Stimulated activated CD4-positive, alpha-beta T cell treated with anti-CD3 and anti-CD28 coated beads, Interleukin-4, amount 100 ng/mL, for 24 hours (primary cell): ENCODE results near the gene CLIC6.
"Not testable (repeated sequence)": the region's sequence is repeated elsewhere in the genome, so short reads cannot be mapped to it uniquely, and the experiment has no call there.

Source experiments
- DNase-seq: peaks from one replicate; pipeline ENCODE4 v3.0.0-alpha.2; 2020

The CLIC6 gene

DNA sequence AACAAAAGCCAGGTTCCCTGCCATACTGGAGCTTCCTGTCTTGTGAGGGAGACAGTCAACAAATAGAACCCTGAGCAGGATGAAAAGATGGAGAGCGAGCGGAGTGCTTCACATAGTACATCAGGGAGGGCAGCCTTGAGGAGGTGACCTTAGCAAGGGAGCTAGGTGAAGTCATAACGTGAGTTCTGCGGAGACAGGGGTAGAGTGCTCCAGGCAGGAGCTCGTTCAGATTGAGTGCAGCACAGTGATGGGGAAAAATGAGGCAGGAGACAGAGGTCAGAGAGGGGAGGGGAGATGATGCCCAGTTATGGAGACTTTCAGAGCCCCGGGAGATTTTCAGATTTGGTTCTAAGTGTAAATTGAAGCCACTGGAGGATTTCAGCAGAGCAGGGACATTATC, 15.3 kb upstream of the CLIC6 start:
- no peak for DNase-seq

DNA sequence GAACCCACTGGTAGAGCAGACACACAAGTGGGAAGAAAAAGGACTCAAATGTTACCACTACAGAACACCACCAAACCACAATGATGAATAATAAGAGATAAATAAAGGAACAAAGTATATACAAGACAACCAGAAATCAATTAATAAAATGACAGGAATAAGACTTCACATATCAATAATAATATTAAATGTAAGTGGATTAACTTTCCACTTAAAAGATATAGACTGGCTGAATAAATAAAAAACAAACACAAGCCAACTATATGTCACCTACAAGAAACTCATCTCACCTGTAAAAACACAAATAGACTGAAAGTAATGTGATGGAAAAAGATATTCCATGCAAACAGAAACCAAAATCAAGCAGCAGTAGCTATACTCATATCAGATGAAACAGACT, 6.9 kb upstream of the CLIC6 start:
- DNase-seq: no peak

- DNase-seq: no peak
Observed at GRCh38 chr21:34667761-34668160, 1.0 kb upstream of the CLIC6 start.

DNA sequence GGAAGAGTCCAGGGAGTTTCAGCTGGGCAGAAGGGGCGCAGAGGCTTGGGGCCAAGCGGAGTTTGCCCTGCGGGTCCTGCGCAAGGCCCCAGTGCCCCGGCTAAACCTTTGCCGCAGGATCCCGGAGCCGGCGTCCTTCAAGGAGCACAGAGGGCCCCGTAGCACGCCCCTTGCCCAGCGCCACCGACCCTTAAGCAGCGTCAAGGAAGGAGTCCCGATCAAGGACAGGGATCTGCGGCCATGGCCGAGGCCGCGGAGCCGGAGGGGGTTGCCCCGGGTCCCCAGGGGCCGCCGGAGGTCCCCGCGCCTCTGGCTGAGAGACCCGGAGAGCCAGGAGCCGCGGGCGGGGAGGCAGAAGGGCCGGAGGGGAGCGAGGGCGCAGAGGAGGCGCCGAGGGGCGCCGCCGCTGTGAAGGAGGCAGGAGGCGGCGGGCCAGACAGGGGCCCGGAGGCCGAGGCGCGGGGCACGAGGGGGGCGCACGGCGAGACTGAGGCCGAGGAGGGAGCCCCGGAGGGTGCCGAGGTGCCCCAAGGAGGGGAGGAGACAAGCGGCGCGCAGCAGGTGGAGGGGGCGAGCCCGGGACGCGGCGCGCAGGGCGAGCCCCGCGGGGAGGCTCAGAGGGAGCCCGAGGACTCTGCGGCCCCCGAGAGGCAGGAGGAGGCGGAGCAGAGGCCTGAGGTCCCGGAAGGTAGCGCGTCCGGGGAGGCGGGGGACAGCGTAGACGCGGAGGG, 520 bp downstream of the CLIC6 start:
- no peak for DNase-seq

GRCh38 chr21:34669880-34670219, 1.1 kb downstream of the CLIC6 start:
- not testable (repeated sequence) for DNase-seq

DNA sequence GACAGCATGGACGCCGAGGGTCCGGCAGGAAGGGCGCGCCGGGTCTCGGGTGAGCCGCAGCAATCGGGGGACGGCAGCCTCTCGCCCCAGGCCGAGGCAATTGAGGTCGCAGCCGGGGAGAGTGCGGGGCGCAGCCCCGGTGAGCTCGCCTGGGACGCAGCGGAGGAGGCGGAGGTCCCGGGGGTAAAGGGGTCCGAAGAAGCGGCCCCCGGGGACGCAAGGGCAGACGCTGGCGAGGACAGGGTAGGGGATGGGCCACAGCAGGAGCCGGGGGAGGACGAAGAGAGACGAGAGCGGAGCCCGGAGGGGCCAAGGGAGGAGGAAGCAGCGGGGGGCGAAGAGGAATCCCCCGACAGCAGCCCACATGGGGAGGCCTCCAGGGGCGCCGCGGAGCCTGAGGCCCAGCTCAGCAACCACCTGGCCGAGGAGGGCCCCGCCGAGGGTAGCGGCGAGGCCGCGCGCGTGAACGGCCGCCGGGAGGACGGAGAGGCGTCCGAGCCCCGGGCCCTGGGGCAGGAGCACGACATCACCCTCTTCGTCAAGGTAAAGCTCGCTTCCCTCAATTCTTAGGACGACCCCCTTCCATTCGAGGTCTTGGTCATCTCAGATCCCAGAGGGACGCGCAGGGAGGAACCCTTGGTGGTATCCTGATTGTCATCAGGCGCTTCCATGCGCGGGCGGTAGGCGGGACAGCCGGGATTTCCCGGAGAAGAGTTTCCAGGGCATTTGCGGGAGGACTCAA, 1.6 kb downstream of the CLIC6 start:
- no peak for DNase-seq

DNA sequence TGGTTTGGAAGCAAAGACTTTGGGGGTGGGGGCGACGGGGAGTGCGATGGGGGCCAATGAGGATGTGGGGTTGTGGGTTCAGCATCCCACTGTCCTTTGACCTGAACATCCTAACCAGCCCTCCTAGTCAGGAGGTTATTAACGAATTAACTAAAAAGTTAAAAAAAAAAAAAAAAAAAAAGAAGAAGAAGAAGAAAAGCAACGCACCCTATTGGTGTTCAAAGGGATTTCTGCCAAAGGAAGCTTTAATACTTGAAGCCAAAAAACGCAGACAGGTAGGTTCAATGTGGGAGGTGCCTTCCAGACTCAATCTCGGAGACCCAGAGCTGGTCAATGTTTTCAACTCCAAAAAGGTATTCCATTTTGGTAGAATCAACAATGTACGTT, 2.2 kb downstream of the CLIC6 start:
- DNase-seq: no peak

GRCh38 chr21:34671462-34671861, 2.7 kb downstream of the CLIC6 start:
- DNase-seq: no peak

DNA sequence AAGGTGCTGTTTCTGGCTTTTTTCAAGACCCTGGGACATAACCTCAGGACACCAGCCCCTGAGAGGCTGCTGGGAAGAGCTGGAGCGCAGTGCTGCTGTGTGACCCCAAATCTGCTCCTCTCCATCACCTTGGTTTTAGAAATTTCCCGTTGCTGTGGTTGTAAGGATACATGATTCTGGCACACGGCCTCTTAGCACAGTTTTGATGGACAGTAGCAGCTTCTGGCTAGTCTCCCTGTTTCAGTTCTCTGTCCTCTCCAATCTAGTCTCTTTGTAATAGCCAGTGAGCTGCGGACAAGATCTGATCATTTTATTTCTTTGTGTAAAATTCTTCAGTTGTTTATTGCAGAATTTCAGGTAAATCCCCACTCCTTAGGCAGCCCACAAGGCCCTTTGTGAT, 3.1 kb downstream of the CLIC6 start:
- no peak for DNase-seq

GRCh38 chr21:34673006-34673405, 4.2 kb downstream of the CLIC6 start:
- no peak for DNase-seq

DNA sequence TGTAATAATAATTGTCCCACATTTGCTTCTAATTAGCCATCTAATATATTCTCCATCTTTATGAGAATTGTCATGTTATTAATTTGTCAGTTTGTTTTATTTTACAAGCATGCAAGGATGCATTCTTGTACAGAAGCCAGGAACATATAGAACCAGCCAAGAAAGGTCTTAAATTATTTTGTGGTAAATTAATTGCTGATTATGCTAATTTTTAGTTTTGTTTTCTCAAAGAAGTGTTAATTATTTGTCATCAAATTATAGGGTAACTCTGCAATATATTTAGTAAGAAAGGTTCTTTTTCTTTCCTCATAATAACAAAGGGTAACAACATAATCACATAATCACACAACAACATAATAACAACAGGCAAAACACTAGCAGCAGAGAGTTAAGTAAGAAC, 5.7 kb downstream of the CLIC6 start:
- DNase-seq: no peak

DNA sequence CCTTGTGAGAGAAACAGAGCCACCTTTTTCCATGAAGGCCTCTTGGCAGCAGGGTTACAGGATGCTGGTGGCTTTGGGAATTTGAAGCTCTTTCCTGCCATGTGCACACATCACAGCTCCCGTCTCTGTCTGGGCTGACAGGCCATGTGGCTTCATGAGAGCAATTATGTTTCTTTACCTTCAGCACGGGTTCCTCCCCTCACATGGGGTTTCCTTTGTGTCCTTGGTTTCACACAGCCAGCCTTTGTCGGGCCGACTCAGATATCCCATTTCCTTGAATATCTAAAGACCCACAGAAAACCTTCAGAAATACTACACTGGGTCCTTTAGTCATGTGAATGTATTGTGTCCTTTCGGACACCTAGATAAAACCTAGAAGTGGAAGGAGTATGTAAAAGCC, 7.1 kb downstream of the CLIC6 start:
- DNase-seq: no peak

DNA sequence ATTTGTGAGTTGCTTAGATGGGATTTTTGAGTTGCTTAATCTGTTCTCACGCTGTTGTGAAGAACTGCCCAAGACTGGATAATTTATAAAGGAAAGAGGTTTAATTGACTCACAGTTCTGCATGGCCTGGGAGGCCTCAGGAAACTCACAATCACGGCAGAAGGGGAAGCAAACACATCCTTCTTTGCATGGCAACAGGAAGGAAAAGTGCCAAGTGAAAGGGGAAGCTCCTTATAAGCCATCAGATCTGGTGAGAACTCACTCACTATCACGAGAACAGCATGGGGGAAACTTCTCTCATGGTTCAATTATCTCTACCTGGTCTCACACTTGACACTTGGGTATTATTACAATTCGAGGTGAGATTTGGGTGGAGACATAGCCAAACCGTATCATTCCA, 10.3 kb downstream of the CLIC6 start:
- no peak for DNase-seq

DNA sequence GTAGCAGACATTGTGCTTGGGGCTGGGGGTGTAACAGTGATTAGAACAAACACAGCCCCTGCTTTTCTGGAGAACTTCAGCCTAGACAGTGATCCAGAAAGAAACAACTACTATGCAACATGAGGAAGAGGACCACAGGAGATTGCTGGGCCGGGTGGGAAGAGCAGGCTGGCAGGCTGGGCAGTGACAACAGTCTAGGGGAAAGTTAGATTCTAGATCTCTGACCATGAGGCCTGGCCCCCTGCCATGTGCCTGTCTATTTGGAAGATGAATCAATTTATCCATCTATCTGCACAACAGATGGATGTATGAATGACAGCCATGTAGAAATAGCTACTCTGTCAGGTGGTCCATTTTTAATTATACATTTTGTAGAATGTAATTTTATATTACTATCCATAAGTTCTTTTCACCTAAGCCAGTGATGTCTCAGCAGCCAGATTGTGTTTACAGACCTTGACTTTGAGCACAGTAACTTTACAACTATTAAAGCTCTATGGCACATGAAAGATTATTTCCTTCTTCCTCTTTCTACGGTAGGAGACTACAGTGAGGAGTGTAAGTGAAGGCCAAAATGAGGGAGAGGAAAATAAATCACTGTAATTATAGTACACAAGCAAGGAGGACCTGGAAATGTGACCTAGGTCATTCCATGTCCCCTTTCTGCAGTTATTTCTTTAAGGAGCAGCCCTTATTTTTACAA, 15.5 kb downstream of the CLIC6 start:
- no peak for DNase-seq

DNA sequence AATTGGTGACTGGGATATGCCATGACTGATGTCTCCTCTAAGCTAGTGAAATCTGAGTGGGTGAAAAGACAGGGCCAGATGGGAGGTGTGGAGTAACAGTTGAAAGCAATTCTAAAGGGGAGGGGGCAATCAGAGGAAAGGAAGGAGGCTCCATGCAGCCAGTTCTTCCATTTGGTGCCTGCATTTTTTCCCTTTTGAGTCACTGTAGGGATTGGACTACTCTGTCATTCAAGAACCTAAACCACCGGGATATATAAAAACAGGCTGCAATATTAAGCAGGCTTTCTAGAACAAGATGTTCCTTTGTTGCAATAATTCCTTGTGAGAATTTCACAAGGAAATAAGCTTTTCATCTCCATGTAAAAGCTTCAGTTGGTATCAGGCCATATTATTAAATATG, 18.3 kb downstream of the CLIC6 start:
- DNase-seq: no peak

DNA sequence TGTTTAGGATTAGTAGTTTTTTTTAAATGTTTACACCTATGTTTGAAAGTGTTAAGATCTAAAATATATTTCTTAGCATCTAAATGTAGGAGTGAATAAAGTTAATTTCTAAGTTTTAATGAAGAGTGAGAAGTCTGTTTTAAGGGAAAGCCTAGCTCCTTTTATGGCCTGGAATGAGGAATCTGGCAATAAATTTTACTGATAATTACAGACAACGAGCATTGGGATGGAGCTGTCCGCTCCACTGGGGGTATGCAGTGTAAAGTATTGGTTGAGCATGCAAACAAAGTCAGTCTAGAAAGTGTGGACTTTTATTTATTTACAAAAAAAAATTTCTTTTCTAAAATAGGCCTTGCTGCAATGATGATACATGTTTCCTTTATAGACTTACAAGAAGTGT, 19.0 kb downstream of the CLIC6 start:
- no peak for DNase-seq

DNA sequence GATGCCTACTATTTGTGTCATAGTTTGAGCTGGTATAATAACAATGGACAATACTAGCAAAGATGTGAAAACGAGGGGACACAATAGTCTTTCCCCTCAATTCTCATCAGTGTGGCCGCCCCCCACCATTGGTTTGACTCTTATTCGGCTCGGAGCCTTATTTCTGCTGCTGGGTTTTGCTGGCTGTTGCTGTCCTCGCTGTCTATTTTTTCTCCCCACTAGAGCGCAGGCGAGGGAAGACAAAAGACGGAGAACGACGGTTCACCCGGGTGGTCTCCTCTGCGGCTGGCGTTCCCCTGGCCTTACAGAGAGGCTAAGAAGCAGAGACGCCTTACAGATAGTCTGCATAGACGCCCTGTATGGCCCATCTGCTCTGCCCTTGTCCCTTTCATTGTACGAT, 19.4 kb downstream of the CLIC6 start:
- DNase-seq: no peak

GRCh38 chr21:34688715-34689114, 19.9 kb downstream of the CLIC6 start:
- no peak for DNase-seq

- DNase-seq: no peak
Observed at GRCh38 chr21:34690041-34690792, 21.4 kb downstream of the CLIC6 start.

GRCh38 chr21:34690793-34691175, 22.0 kb downstream of the CLIC6 start:
- DNase-seq: no peak

DNA sequence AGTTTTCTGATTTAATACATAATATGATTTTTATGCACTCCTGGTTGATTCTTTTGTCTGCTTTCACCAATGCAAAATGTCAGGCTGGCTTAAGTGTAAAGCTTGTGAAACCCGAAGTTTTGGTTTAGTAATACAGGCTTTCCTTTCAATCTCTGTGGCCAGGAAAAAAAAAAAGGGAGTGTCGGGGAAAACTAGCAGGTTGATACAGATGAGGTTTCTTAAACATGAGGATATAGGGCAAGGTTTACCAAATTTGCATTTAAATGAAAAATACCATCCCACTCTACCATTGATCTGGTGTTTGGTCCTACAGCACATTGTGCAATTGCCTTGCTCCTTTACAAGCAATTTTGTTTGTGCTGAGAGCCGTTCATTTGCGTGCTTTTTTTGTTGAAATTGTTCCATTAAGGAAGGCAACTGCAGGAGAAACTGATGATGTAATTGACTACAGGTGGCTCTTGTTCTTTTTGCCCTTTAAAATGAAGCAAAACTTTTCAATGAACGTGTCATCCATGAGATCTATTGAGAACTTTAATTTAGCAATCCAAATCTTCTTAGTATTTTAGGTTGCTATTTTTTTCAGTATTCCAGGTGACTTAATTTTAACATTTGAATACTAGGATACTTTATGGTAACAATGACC, 22.7 kb downstream of the CLIC6 start:
- DNase-seq: no peak

DNA sequence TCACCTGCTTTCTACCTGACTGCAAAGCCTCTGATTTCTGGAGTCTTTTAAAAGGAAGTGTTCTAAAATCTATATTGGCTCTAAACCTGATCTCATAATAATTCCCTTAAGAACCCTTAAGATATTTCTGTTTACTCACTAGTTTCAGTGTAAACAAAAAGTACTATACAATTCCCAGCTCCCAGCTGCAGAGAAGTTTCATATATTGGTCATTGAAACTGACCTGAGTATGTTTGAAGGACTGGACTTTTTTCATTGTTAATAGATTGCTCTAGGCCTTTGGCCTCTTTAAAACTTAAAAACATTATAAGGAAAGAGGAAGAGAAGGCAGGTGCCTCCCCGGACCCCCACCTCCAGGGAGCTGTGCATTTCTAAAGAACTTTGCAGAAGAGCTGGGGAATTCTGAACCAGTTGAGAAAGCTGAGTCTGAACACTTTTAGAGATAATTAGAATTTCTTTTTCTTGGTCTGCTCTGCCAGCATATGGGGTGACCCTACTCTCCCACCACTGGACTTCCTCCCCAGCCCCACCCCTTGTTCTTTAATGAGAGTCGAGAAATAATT, 23.7 kb downstream of the CLIC6 start:
- no peak for DNase-seq
